Neural cell (in vitro differentiated cells): ENCODE data around the gene SLC16A8.

Experiments used
- EP300 ChIP-seq: fragments of 450-650 bp; conservative IDR thresholded peaks from 2 replicates; pipeline ENCODE4 v1.6.1; 2014; ENCODE audit warnings: antibody characterized with exemption, mild to moderate bottlenecking, moderate library complexity; ENCODE audit not compliant: poor library complexity, severe bottlenecking
- EZH2 ChIP-seq: fragments of 200-600, 300-800 bp; shearing (Covaris generic), sonication (generic); IDR thresholded peaks from 2 replicates; pipeline ENCODE4 v1.6.1; 2014; ENCODE audit warnings: antibody characterized with exemption, low read length, borderline replicate concordance, mild to moderate bottlenecking; ENCODE audit not compliant: insufficient read depth, poor library complexity, severe bottlenecking
- MXI1 ChIP-seq: fragments of 450-650 bp; conservative IDR thresholded peaks from 2 replicates; pipeline ENCODE4 v1.6.1; 2014; ENCODE audit warnings: antibody characterized with exemption, mild to moderate bottlenecking; ENCODE audit not compliant: poor library complexity, severe bottlenecking
- POLR2AphosphoS5 ChIP-seq: IDR thresholded peaks from 2 replicates; pipeline ENCODE4 v1.6.1; 2012
- RAD21 ChIP-seq: fragments of 450-650 bp; conservative IDR thresholded peaks from 2 replicates; pipeline ENCODE4 v1.6.1; 2014; ENCODE audit warnings: antibody characterized with exemption, mild to moderate bottlenecking, moderate library complexity
- SMC3 ChIP-seq: fragments of 450-650 bp; conservative IDR thresholded peaks from 2 replicates; pipeline ENCODE4 v1.6.1; 2014; ENCODE audit warnings: antibody characterized with exemption, mild to moderate bottlenecking, moderate library complexity; ENCODE audit not compliant: poor library complexity
- TAF1 ChIP-seq: IDR thresholded peaks from 2 replicates; pipeline ENCODE4 v1.6.1; 2012; ENCODE audit warnings: low read depth
- TF ChIP-seq, protein P1 (sequence below): fragments of 450-650 bp; IDR thresholded peaks from 2 replicates; pipeline ENCODE4 v1.5.1; 2014; ENCODE audit warnings: antibody characterized with exemption, mild to moderate bottlenecking, moderate library complexity; ENCODE audit not compliant: poor library complexity, severe bottlenecking
- TF ChIP-seq, protein P2 (sequence below): IDR thresholded peaks from 2 replicates; pipeline ENCODE4 v1.6.1; 2012; ENCODE audit warnings: borderline replicate concordance

DNA sequence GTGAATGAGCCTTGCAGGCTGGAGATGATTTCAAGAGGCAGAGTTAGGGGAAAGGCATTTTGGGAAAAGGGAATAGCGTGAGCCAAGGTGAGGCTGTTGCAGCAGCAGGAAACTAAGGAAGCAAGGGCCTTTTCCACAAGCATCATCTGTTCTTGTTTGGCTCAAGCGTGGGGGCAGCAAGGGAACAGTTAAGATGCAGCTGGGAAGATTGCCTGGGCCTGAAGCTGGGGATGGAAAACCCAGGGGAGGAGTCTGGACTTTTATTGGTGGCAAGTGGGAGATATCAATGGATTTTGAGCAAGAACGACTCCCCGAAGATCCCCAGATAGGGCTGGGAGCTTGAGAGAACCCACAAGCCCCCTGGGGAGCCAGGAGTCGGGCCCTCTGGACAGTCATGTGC, 54.1 kb downstream of the SLC16A8 start:
- TF ChIP-seq, protein P1, sequence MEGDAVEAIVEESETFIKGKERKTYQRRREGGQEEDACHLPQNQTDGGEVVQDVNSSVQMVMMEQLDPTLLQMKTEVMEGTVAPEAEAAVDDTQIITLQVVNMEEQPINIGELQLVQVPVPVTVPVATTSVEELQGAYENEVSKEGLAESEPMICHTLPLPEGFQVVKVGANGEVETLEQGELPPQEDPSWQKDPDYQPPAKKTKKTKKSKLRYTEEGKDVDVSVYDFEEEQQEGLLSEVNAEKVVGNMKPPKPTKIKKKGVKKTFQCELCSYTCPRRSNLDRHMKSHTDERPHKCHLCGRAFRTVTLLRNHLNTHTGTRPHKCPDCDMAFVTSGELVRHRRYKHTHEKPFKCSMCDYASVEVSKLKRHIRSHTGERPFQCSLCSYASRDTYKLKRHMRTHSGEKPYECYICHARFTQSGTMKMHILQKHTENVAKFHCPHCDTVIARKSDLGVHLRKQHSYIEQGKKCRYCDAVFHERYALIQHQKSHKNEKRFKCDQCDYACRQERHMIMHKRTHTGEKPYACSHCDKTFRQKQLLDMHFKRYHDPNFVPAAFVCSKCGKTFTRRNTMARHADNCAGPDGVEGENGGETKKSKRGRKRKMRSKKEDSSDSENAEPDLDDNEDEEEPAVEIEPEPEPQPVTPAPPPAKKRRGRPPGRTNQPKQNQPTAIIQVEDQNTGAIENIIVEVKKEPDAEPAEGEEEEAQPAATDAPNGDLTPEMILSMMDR: no peak
- TF ChIP-seq RAD21: no peak
- no peak for TF ChIP-seq POLR2AphosphoS5
- TF ChIP-seq, protein P2, sequence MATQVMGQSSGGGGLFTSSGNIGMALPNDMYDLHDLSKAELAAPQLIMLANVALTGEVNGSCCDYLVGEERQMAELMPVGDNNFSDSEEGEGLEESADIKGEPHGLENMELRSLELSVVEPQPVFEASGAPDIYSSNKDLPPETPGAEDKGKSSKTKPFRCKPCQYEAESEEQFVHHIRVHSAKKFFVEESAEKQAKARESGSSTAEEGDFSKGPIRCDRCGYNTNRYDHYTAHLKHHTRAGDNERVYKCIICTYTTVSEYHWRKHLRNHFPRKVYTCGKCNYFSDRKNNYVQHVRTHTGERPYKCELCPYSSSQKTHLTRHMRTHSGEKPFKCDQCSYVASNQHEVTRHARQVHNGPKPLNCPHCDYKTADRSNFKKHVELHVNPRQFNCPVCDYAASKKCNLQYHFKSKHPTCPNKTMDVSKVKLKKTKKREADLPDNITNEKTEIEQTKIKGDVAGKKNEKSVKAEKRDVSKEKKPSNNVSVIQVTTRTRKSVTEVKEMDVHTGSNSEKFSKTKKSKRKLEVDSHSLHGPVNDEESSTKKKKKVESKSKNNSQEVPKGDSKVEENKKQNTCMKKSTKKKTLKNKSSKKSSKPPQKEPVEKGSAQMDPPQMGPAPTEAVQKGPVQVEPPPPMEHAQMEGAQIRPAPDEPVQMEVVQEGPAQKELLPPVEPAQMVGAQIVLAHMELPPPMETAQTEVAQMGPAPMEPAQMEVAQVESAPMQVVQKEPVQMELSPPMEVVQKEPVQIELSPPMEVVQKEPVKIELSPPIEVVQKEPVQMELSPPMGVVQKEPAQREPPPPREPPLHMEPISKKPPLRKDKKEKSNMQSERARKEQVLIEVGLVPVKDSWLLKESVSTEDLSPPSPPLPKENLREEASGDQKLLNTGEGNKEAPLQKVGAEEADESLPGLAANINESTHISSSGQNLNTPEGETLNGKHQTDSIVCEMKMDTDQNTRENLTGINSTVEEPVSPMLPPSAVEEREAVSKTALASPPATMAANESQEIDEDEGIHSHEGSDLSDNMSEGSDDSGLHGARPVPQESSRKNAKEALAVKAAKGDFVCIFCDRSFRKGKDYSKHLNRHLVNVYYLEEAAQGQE: no peak
- TF ChIP-seq EP300: no peak
- TF ChIP-seq EZH2: no peak
- no peak for TF ChIP-seq TAF1
- no peak for TF ChIP-seq SMC3
- no peak for TF ChIP-seq MXI1
